Gastroesophageal sphincter (tissue), 3 donors: ENCODE results near the gene HIVEP3.
A peak's percentile ranks its signal among the peaks of the same experiment; 100 is the strongest.

Experiments
- EP300 ChIP-seq: sonication (generic); formaldehyde crosslinking; IDR thresholded peaks from one replicate; pipeline ENCODE4 v1.6.1; 2017; ENCODE audit warnings: antibody characterized with exemption, mild to moderate bottlenecking
- POLR2A ChIP-seq, 2 donors: fragments of 450-650 bp; IDR thresholded peaks; one replicate each; pipeline ENCODE4 v1.6.1; 2017; ENCODE audit warnings: antibody characterized with exemption in 2 of 2, mild to moderate bottlenecking in 2 of 2, moderate library complexity in 1 of 2
- POLR2AphosphoS5 ChIP-seq: sonication (generic); formaldehyde crosslinking; IDR thresholded peaks from one replicate; pipeline ENCODE4 v1.6.1; 2017; ENCODE audit warnings: antibody characterized with exemption
- TF ChIP-seq, protein P1 (sequence below), 4 experiments: fragments of 200-600 bp in 2 of 4; fragments of 450-650 bp in 2 of 4; sonication (generic) in 1 of 4; IDR thresholded peaks; one replicate each; pipeline ENCODE4 v1.5.1; 2017 to 2019; ENCODE audit warnings: antibody characterized with exemption in 4 of 4, mild to moderate bottlenecking in 2 of 4, moderate library complexity in 2 of 4

DNA sequence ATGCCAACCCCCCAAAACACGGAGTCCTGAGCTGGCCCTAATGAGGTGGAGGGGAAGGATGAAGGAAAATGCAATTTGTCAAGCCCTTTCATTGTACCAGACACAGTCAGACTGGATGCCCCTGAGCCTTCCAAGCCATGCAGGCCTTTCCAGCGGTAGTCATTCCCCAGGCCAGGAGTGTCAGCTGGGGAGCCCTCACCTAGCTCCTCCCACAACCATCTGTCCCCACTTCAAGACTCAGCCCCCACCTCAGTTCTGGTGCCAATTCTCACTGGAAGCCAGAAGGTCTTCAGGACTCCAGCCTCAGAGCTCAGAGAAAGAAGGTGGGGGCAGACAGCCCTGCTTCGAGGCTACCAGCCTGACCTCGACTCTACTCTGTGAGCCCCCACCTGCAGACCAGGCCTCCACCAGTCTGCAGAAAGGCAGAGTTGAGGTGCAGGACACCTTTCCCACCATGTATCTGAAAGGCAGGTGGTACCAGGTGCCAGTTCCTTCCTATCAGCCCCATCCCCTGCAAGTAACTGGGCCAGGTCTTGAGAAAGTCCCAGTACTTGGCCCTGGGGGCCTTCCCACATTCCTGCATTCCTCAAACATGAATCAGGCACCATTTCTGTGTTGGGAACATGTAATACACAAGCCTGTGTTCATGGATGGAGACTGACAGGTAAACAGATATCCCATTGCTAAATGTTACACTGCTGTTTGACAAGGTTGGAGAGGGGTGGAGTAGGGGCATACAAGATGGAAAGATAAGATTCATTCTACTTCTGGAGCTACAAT lies 253.7 kb downstream of the HIVEP3 start:
- TF ChIP-seq POLR2AphosphoS5 (peak; percentile 59), POLR2A (IDR thresholded peaks at IDR 0.05) (no peak), EP300 (no peak)
- TF ChIP-seq, protein P1, sequence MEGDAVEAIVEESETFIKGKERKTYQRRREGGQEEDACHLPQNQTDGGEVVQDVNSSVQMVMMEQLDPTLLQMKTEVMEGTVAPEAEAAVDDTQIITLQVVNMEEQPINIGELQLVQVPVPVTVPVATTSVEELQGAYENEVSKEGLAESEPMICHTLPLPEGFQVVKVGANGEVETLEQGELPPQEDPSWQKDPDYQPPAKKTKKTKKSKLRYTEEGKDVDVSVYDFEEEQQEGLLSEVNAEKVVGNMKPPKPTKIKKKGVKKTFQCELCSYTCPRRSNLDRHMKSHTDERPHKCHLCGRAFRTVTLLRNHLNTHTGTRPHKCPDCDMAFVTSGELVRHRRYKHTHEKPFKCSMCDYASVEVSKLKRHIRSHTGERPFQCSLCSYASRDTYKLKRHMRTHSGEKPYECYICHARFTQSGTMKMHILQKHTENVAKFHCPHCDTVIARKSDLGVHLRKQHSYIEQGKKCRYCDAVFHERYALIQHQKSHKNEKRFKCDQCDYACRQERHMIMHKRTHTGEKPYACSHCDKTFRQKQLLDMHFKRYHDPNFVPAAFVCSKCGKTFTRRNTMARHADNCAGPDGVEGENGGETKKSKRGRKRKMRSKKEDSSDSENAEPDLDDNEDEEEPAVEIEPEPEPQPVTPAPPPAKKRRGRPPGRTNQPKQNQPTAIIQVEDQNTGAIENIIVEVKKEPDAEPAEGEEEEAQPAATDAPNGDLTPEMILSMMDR (IDR thresholded peaks at IDR 0.05) = no peak
